HG03097 (cell line): ENCODE results near the gene RACGAP1.

ENCODE experiments used
- ATAC-seq: cut with Tn5 transposase; IDR thresholded peaks from one replicate; pipeline ENCODE4 v1.9.1; 2021; ENCODE audit not compliant: unreplicated experiment, low FRiP score

Gene RACGAP1

DNA sequence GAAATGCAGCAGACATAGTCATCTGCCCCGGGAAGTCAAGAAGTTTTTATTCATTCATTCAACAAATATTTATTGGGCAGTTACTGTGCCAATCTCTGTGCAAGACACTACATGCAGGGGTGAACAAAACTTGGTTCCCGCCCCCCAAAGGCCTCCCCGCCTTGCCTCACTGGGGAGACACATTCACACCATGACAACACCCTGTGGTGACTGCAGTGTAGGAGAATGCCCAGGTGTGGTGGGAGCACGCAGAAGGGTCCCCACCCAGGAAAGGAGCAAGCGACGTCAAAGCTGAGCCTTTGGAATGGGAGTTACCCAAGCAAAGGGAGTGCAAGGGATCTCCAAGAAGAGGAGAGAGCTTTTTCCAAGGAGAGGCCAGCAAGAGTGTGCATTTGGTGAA lies 54.2 kb downstream of the RACGAP1 start:
- ATAC-seq = no peak

DNA sequence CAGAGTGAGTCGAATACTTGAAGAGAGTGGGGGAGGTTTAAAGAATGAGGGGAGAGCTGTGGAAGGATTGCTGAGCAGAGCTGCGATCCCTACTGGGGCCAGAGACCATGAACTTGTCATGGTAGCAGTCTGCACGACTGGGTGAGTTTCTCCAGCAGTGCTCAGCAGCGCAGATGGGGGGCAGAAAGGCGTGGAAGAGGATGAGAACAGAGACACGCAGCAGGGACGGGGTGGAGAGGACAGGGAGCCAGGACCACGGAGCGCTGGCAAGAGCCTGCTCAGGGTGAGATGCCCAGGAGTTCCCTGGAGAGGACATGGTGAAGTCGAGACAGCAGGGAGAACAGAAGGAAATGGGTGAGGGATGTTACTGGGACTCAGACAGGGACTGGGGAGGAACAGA lies 54.6 kb downstream of the RACGAP1 start:
- no peak for ATAC-seq

DNA sequence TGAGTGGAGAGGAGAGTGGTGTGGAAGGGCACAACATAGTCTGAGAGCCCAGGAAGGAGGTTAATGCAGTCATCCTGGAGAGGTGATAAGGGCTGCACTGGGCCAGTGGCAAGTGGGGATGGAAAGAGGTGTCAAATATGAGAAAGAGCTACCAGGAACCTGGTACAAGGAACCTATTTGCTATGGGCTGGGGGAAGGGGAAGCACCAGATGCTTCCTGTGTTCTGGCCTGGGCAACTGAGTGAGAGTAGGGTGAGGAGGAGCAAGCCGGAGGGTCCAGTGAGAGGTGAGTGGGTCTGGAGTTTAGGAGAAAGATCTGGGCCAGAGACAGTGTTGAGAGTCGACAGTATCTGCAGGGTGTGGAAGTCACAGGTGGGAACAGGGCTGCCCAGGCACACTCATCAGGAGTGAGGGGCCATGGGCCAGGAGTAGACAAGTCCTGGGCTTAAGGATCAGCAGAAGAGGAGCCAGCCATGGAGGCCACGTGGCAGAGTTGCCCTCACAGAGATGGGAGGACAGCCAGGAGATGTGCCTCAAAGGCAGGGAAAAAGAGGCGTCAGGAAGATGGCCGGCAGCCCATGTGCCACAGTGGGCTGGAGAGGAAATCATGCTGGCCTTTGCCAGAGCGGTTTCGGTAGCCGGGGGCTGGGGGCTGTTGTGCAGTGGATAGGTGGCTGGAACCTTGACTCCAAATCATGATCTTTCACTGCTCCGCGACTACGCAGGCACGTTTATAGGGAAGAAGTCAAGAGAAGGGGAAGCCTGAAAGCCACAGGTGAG lies 55.5 kb downstream of the RACGAP1 start:
- no peak for ATAC-seq

DNA sequence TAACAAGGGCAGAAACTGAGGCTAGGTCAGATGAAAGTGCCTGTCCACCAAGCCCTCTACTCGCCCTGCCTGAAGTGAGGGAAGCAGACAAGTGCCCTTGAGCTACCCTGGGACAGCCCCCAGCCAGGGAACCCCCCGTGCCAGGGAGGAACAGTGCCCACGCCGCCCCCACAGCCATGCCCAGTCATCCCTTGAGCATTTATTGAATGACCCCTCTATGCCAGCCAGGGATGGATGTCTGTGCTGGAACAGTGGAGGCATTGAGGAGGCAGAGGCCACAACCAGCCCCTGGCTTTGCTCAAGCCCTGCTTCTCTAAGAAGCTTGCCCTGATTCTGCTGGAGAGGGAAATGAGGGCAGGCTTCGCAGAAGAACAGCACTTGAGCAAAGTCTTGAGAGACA lies 56.3 kb downstream of the RACGAP1 start:
- no peak for ATAC-seq

DNA sequence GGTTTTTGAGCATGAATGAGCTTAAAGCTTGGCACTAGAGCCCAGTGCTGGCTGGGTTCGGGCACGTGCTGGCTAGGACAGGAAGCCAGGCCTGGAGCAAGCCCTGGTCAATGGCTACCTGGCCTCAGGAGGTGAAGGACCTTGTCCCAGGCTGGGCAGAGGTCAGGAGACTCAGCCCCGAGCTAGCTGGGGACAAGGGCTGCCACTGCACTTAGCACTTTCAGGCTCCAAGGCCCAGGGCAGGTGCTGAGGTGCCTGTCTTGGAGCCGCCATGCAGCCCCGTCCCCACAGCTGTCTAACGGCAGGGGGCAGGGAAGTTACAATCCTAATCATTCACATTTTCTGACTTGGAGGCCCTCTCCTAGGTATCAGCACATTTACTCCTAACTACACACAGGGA lies 56.8 kb downstream of the RACGAP1 start:
- no peak for ATAC-seq

DNA sequence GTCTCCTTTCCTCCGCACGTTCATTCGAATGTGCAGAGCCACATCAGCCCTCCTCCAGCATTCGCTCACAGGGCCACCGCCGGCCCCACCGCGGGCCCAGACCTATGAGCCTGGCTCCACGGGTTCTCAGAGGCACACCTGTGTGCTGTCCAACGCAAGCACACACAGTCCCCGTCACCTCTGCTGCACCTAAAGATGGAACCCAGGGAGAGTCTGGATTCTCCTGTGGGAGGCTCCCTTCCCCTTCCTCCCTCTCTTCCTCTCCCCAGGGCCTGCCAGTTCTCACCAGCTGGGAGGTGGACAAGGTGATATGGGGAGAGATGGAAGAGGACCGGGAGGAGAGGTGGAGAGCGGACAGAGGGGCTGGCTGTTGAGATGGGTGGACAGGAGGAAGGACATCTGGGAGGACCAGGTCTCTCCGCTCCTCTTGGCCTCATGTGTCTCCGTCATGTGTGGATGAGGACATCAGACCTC lies 57.5 kb downstream of the RACGAP1 start:
- ATAC-seq = no peak

DNA sequence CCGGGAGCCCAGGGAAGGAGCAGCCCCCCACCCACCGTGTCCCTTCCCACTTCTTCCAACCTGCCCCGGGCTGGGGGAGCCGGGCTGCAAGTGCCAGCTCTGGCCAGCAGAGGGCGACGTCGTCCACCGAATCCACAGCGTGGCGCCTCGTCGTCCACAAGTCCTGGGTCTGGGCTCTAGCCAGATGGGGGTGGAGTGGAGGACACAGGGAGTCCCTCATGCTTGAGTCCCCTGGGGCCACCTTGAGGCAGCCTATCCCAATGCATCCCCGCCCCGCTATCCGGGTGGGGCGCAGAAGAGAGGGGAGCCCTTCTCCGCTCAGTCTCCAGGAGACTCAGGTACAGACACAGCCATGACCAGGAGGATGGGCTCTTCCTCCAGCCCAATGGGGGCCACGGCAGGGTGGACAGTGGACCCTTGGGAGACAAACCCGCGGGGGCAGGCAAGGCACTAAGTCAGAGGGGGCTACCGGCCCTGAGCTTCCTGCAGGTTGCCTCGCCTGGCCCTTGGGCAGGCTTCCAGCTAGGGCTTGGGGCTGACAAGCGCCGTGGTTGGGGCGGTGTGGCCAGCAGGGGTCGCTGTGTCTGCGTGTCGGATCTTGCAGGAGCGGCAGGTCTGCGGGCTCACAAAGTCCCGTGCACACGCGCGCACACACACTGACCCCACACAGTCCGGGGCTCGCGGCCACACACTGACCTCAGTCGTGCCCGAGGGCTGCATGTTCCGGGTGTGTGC lies 58.1 kb downstream of the RACGAP1 start:
- no peak for ATAC-seq

DNA sequence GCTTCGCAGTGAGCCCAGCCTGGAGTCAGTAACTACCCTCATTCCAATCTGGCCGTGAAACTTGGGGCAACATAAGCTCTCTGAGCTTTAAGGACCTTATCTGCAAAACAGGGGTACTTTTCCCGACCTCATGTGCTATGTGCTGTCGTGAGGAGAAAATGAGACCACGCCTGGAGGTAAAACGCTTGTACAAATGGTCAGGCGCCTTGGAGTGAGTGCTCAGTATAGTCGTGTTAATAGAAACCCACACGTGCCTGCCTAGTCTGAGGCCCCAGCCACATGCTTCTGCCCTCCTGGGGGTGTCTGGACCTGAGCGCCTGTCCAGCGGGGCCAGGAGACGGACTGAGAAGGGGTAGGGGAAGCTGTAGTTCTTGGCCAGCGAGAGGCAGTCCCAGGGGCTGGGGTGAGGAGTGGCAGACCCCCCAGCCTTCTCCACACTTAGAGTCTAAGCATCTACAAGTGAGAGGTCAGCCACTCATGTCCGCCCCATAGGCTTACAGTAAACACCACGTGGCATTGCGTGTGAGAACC lies 58.7 kb downstream of the RACGAP1 start:
- no peak for ATAC-seq

DNA sequence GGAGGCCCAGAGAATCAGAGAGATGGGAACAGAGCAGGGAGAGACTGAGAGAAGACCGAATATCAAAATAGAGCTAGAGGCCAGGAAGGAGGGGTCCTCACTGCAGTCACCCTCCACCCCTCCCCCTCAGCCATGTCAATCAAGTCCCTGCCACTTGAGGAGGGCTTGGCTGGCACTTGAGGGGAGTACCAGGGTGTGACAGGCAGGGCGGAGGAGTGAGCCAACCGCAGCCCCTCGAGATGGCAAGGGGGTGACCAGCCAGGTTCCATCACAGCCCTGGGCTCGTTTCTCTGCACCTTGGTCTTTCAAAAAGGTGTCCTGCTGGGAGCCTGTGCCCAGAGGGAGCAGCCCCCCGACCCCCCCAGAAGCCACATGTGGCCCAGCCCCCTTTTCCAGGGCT lies 59.5 kb downstream of the RACGAP1 start:
- no peak for ATAC-seq

DNA sequence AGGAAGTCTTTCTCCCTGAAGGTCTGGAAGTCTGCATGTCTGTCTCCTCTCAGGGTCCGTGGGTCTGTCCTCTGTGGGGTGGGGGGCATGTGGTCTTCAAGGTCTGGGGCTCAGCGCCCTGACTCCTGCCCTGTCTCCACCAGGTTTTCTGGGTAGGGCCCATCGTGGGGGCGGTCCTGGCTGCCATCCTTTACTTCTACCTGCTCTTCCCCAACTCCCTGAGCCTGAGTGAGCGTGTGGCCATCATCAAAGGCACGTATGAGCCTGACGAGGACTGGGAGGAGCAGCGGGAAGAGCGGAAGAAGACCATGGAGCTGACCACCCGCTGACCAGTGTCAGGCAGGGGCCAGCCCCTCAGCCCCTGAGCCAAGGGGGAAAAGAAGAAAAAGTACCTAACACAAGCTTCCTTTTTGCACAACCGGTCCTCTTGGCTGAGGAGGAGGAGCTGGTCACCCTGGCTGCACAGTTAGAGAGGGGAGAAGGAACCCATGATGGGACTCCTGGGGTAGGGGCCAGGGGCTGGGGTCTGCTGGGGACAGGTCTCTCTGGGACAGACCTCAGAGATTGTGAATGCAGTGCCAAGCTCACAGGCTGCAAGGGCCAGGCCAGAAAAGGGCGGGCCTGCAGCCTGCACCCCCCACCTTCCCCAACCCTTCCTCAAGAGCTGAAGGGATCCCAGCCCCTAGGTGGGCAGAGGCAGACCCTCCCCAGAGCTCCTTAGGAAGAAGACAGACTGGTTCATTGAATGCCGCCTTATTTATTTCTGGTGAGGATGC lies 60.3 kb downstream of the RACGAP1 start:
- no peak for ATAC-seq

DNA sequence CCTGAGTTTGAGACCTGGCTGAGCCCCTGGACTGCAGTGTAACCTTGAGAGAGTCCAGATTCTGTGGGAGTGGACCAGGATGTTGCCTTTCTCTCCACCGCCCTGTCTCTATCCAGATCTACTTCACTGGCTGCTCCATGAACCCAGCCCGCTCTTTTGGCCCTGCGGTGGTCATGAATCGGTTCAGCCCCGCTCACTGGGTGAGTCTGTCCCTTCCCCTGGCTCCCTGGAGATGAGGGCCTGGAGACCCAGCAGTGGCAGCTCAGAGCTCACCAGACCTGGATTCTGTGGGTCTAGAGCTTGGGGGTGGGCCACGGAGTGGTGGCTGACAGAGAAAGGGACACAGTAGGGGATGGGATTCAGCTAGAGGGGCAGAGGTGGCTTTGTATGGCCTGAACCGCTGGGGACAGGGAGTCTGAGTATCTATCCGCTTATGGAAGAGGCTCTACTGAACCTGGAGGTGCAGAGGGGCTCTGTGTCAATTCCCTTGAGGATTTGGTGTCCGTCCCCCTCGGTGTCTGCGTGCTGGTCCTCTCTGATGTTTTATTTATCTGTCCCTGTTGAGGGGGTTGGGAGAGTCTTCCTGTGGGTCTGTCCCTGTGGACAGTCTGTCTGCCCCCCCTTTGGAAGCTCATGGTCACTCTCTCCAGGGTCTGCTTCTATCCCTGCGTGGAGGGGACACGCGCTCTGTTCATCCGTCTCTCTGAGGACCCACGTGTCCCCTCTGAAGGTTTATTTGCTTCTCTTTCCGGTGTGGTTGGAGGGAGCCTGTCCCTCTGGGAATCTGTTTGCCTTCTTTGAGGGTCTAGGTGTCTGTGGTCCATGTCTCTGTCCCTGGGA lies 61.1 kb downstream of the RACGAP1 start:
- ATAC-seq = no peak

DNA sequence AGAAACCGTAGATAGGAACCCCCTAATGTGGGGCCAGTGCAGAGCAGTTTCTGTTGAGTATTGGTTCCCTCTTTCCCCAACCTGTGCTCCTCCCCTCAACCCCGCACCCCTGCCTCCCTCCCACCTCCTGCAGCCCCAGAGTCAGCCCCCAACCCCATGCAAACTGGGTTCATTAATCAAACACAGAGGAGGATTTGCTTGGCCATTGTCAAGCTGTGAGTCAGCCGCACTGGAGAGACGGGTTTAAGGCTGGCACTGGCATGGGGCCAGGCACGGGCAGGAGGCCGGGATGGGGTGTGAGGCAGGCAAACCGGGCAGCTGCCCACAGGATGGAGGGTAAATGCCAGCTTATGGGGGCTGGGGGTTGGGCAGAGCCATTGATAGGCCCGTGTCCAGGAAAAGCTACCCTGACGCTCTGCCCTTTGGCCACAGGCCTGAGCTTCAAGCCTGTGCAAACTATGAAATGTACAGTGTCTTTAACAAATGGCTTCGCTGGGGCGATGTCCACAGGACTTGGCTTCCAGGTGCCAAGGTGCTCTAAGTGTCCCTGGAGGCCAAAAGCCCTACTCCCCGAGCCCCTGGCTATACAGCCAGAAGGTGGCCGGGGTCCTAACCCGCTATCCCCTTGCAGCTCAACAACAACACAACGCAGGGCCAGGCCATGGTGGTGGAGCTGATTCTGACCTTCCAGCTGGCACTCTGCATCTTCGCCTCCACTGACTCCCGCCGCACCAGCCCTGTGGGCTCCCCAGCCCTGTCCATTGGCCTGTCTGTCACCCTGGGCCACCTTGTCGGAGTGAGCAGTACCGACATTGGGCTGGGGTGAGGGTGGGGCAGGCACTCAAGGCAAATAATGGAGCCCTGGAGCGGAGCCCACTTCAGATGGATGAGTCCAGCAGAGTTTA lies 62.2 kb downstream of the RACGAP1 start:
- no peak for ATAC-seq

DNA sequence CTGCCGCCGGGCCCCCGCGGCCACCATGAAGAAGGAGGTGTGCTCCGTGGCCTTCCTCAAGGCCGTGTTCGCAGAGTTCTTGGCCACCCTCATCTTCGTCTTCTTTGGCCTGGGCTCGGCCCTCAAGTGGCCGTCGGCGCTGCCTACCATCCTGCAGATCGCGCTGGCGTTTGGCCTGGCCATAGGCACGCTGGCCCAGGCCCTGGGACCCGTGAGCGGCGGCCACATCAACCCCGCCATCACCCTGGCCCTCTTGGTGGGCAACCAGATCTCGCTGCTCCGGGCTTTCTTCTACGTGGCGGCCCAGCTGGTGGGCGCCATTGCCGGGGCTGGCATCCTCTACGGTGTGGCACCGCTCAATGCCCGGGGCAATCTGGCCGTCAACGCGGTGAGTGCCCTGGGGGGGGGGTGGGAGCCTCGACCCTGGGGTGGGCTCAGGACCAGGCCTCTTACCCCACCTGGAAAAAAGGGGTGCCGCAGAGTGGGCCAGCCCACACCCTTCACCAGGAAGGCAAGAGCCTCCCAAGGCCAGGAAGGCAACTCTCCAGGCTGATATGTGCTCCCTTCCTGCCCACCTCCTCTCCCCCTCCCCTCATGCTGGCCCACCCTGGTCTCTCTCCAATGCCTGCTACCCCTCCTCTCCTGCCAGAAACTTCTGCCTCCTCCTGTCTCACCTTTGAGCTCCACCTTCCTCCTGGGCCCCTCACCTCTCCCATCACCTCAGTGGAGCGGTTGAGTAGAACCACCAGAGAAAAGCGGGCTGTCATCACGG lies 63.1 kb downstream of the RACGAP1 start:
- no peak for ATAC-seq

DNA sequence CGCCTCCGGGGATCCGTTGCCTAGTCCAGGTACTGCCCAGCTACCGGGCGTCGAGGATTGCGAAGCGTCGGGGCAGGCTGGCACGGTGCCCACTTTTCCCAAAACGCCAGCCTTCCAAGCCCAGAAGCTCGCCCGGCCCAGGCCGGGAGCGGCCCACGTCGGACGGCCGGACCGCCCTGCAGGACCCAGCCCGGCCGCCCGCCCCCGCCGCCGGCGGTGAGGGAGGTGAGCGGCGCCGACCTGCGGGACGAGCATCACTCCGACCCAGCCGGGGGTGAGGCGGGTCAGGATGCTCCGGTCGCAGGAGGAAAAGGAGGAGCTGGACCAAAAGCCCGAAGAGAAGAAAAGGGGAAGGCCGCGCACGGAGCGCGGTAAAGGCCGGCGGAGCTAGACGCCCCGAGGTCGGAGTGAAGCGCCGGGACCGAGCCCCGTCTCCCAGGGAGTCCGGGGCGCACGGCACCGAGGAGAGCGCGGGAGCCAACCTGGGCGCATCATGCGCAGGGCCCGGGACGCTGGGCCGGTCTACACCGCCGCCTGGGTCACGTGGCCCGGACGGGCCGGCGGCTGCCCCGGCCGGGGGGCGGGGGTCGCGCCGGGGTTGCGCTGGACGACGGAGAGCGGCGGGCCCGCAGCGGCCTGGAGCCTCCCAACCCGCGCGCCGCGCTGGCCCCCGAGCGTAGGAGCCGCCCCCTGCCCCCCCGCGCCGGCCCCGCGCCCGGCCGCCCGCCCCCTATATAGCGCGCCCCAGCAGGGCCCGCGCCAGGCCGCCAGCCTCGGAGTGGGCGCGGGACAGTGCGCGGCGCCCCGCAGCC lies 64.0 kb downstream of the RACGAP1 start, which contains the start of gene AQP5:
AQP5 (plus strand) TSS at position 762 of the 812 bp plus-strand sequence. CDS start 146 bp downstream, outside the sequence.
- ATAC-seq = no peak

DNA sequence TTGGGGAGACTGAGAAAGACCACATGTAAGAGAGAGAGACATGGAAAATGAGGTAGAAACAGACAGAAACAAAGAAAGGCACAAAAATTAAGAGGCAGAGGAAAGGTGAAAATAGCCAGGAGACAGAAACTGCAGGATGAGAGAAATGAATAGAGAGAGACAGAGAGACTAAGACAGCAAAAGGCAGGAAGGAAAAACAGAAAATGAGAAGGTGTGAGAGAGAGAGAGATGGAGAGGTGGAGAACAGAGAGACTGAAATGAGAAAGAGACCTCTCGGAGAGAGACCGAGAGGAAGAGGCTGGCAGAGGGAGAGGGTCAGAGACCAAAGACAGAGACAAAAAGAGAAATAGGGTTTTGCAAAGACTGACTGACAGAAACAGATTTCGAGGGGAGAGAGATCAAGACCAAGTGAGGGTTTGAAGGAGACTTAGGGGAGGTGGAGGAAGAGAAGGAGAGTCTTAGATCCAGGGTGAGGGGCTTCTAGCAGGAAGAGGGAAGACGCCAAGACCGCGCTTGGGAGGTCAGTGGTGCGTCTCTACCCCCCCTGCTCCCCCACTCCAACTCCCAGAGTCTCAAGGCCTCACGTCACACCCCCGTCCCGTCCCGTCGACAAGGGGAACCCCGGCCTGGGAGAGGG lies 64.7 kb downstream of the RACGAP1 start:
- ATAC-seq = no peak

DNA sequence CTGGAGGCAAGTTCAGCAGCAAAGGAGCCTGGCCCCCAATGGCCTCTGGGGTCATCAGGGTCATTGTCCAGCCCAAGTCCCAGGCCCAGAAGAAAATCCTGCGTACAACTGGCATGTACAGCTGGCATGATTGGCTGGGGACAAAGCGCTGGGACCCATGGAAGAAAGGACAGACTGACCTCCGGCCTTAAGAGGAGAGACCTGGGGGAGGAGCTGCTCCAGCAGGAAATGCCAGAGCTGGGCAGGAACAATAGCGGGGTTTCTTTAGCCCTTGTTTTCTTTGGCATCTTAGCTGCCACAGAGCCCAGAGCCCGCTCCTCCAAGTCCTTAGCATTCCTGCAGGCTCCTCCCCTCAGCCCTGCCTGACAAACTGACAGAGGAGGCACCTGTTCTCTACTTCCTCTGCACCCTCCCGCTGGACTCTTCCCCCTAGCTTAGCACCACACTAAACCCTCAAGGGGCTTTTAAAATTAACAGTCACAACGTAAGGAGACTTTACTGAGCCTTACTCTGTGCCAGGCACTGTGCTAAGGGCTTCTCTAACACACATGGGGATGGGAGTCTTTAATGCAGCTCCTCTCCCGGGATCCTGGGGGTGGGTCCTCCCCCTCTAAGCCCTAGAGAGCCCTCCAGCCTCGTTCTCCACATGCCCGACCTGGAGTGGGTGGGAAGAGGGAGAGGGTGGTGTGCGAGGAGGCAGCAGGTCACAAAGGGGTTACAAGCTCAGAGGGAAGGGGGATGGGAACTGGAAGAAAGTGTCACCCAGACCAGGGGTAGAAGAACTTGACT lies 65.4 kb downstream of the RACGAP1 start:
- no peak for ATAC-seq
